ENCODE results near the gene ALX4.
A peak's percentile ranks its signal among the peaks of the same experiment; 100 is the strongest.

ALX4 gene

GRCh38 chr11:44319170-44319551 lies 9.2 kb upstream of the ALX4 start:
- H3K79me2 ChIP-seq (ENCODE audit: low read length): no peaks in the 10 kb centered on the region
- DNase-seq: no peak
- no peak overlapping the region for H3K4me2 ChIP-seq (ENCODE audit: low read depth, low read length)
- TF ChIP-seq EZH2phosphoT487 (IDR thresholded peaks at IDR 0.05; ENCODE audit: low read length): no peak
- no peaks in the 10 kb centered on the region for H3K36me3 ChIP-seq (replicated peaks; ENCODE audit: insufficient read depth, low read length)
- H3K27me3 ChIP-seq (replicated peaks; ENCODE audit: insufficient read depth, low read length): peaks cover 92% of the 10 kb centered on the region
- no peaks in the 10 kb centered on the region for H3K9me3 ChIP-seq (replicated peaks; ENCODE audit: insufficient read depth, low read length)
- no peaks in the 10 kb centered on the region for H3K4me1 ChIP-seq (ENCODE audit: low read length)
- H3K4me3 ChIP-seq (ENCODE audit: low read length): no peak overlapping the region
- H3K9me2 ChIP-seq (replicated peaks; ENCODE audit: insufficient read depth, low read length): no peaks in the 10 kb centered on the region
- H3K9ac ChIP-seq (ENCODE audit: low read length): no peak overlapping the region
- no peaks in the 10 kb centered on the region for H3F3A ChIP-seq (ENCODE audit: insufficient read depth, low read length)
- H2AFZ ChIP-seq (ENCODE audit: low read length): no peak overlapping the region
- no peak overlapping the region for H3K27ac ChIP-seq (ENCODE audit: low read length)
- no peaks in the 10 kb centered on the region for H4K20me1 ChIP-seq (ENCODE audit: insufficient read depth, low read length)

GRCh38 chr11:44318369-44318768 lies 8.4 kb upstream of the ALX4 start:
- Histone ChIP-seq H4K20me1 (ENCODE audit: insufficient read depth, low read length) (no peaks in the 10 kb centered on the region), H3K27me3 (replicated peaks; ENCODE audit: insufficient read depth, low read length) (peaks cover 99% of the 10 kb centered on the region), H3K4me2 (ENCODE audit: low read depth, low read length) (no peak overlapping the region), H3K4me1 (ENCODE audit: low read length) (no peaks in the 10 kb centered on the region), H3K9me3 (replicated peaks; ENCODE audit: insufficient read depth, low read length) (no peaks in the 10 kb centered on the region), H3F3A (ENCODE audit: insufficient read depth, low read length) (no peaks in the 10 kb centered on the region), H3K9ac (ENCODE audit: low read length) (no peak overlapping the region), H3K36me3 (replicated peaks; ENCODE audit: insufficient read depth, low read length) (no peaks in the 10 kb centered on the region), H2AFZ (ENCODE audit: low read length) (no peak overlapping the region), H3K79me2 (ENCODE audit: low read length) (no peaks in the 10 kb centered on the region), H3K9me2 (replicated peaks; ENCODE audit: insufficient read depth, low read length) (no peaks in the 10 kb centered on the region), H3K4me3 (ENCODE audit: low read length) (no peak overlapping the region), H3K27ac (ENCODE audit: low read length) (no peak overlapping the region)
- DNase-seq: no peak
- TF ChIP-seq EZH2phosphoT487 (IDR thresholded peaks at IDR 0.05; ENCODE audit: low read length) (no peak), CTCF (IDR thresholded peaks at IDR 0.05; ENCODE audit: low read length) (no peak), EZH2 (optimal IDR thresholded peaks at IDR 0.05; ENCODE audit: low read depth, low read length) (no peak)

- no peaks in the 10 kb centered on the region for H3K9me2 ChIP-seq (replicated peaks; ENCODE audit: insufficient read depth, low read length)
- H3K9ac ChIP-seq (ENCODE audit: low read length): no peak overlapping the region
- no peaks in the 10 kb centered on the region for H3F3A ChIP-seq (ENCODE audit: insufficient read depth, low read length)
- H3K4me2 ChIP-seq (ENCODE audit: low read depth, low read length): peak overlapping the region; percentile 61; the same call in 1 of the 2 replicates
- no peaks in the 10 kb centered on the region for H3K36me3 ChIP-seq (replicated peaks; ENCODE audit: insufficient read depth, low read length)
- no peaks in the 10 kb centered on the region for H3K79me2 ChIP-seq (ENCODE audit: low read length)
- peak overlapping the region; percentile 54 for H3K4me3 ChIP-seq (ENCODE audit: low read length)
- TF ChIP-seq EZH2 (optimal IDR thresholded peaks at IDR 0.05; ENCODE audit: low read depth, low read length) (no peak), CTCF (IDR thresholded peaks at IDR 0.05; ENCODE audit: low read length) (no peak), EZH2phosphoT487 (IDR thresholded peaks at IDR 0.05; ENCODE audit: low read length) (no peak)
- no peaks in the 10 kb centered on the region for H3K4me1 ChIP-seq (ENCODE audit: low read length)
- no peak for DNase-seq
- H4K20me1 ChIP-seq (ENCODE audit: insufficient read depth, low read length): no peaks in the 10 kb centered on the region
- H3K27me3 ChIP-seq (replicated peaks; ENCODE audit: insufficient read depth, low read length): peaks cover 97% of the 10 kb centered on the region
- no peak overlapping the region for H3K27ac ChIP-seq (ENCODE audit: low read length)
- peak overlapping the region; percentile 53; the same call in 1 of the 2 replicates for H2AFZ ChIP-seq (ENCODE audit: low read length)
- no peaks in the 10 kb centered on the region for H3K9me3 ChIP-seq (replicated peaks; ENCODE audit: insufficient read depth, low read length)
These were observed 6.8 kb upstream of the ALX4 start for GRCh38 chr11:44316659-44317240.

- Histone ChIP-seq H3K9me3 (replicated peaks; ENCODE audit: insufficient read depth, low read length) (no peaks in the 10 kb centered on the region), H3K27ac (ENCODE audit: low read length) (no peak overlapping the region), H3F3A (ENCODE audit: insufficient read depth, low read length) (no peaks in the 10 kb centered on the region), H2AFZ (ENCODE audit: low read length) (no peak overlapping the region), H4K20me1 (ENCODE audit: insufficient read depth, low read length) (no peaks in the 10 kb centered on the region), H3K4me1 (ENCODE audit: low read length) (no peaks in the 10 kb centered on the region), H3K36me3 (replicated peaks; ENCODE audit: insufficient read depth, low read length) (no peaks in the 10 kb centered on the region), H3K27me3 (replicated peaks; ENCODE audit: insufficient read depth, low read length) (peaks cover 97% of the 10 kb centered on the region), H3K9me2 (replicated peaks; ENCODE audit: insufficient read depth, low read length) (no peaks in the 10 kb centered on the region), H3K4me3 (ENCODE audit: low read length) (peak overlapping the region; percentile 54; the same call in 1 of the 2 replicates), H3K9ac (ENCODE audit: low read length) (no peak overlapping the region), H3K4me2 (ENCODE audit: low read depth, low read length) (peak overlapping the region; percentile 61; the same call in 1 of the 2 replicates), H3K79me2 (ENCODE audit: low read length) (no peaks in the 10 kb centered on the region)
- DNase-seq: no peak
- TF ChIP-seq EZH2phosphoT487 (IDR thresholded peaks at IDR 0.05; ENCODE audit: low read length) (no peak), EZH2 (optimal IDR thresholded peaks at IDR 0.05; ENCODE audit: low read depth, low read length) (no peak), CTCF (IDR thresholded peaks at IDR 0.05; ENCODE audit: low read length) (no peak)
These were observed 6.2 kb upstream of the ALX4 start for GRCh38 chr11:44315947-44316658.

All from MM.1S (cell line).